H1 (cell line): ENCODE measurements around the gene CTCF.

Experiments used
- ATF2 ChIP-seq: IDR thresholded peaks from 2 replicates; pipeline ENCODE4 v1.6.1; 2012; ENCODE audit warnings: low read length, inconsistent platforms
- BACH1 ChIP-seq: IDR thresholded peaks from 2 replicates; pipeline ENCODE4 v1.6.1; 2012; ENCODE audit warnings: low read length, improper control_type of control experiment
- CEBPB ChIP-seq: IDR thresholded peaks from 2 replicates; pipeline ENCODE4 v1.6.1; 2012; ENCODE audit warnings: low read depth, low read length
- CTCF ChIP-seq, 3 experiments: IDR thresholded peaks; 1 replicate in 2 of 3; 2 replicates in 1 of 3; pipeline versions ENCODE4 v1.5.1 to v1.6.1; 2011; ENCODE audit warnings: low read length in 3 of 3, mild to moderate bottlenecking in 3 of 3, inconsistent platforms in 2 of 3, low read depth in 1 of 3, moderate library complexity in 1 of 3; ENCODE audit not compliant: insufficient read depth in 1 of 3; ENCODE audit errors: control extremely low read depth in 1 of 3
- EGR1 ChIP-seq: IDR thresholded peaks from 2 replicates; pipeline ENCODE4 v1.6.1; 2011; ENCODE audit warnings: low read depth, low read length, borderline replicate concordance
- PHF8 ChIP-seq: fragments of 200-600 bp; sonication (generic); conservative IDR thresholded peaks from 2 replicates; pipeline ENCODE4 v1.7.1; 2012; ENCODE audit warnings: low read depth, mild to moderate bottlenecking, inconsistent platforms, low read length, moderate library complexity
- POLR2A ChIP-seq, 2 experiments: IDR thresholded peaks; 1 replicate in 1 of 2; 2 replicates in 1 of 2; pipeline ENCODE4 v1.6.1; 2011; ENCODE audit warnings: low read depth in 2 of 2, low read length in 2 of 2, mild to moderate bottlenecking in 2 of 2; ENCODE audit errors: control extremely low read depth in 1 of 2
- POLR2AphosphoS5 ChIP-seq: IDR thresholded peaks from 2 replicates; pipeline ENCODE4 v1.6.1; 2011; ENCODE audit warnings: low read depth, low read length
- SP1 ChIP-seq: IDR thresholded peaks from 2 replicates; pipeline ENCODE4 v1.6.1; 2011; ENCODE audit warnings: low read depth, low read length
- TAF1 ChIP-seq: IDR thresholded peaks from 2 replicates; pipeline ENCODE4 v1.6.1; 2011; ENCODE audit warnings: mild to moderate bottlenecking, low read depth, low read length
- TBP ChIP-seq: IDR thresholded peaks from 2 replicates; pipeline ENCODE4 v1.6.1; 2011; ENCODE audit warnings: low read depth, low read length, improper control_type of control experiment
- TCF12 ChIP-seq: IDR thresholded peaks from 2 replicates; pipeline ENCODE4 v1.6.1; 2011; ENCODE audit warnings: low read depth, mild to moderate bottlenecking, low read length

- no peak for TF ChIP-seq SP1
- TF ChIP-seq BACH1 = no peak
- TF ChIP-seq PHF8 = no peak
- no peak for TF ChIP-seq TAF1
- no peak for TF ChIP-seq TCF12
- TF ChIP-seq EGR1 = no peak
- no peak for TF ChIP-seq CEBPB
- TF ChIP-seq CTCF (IDR thresholded peaks at IDR 0.05; ENCODE audit: control extremely low read depth in 1 of 3, insufficient read depth in 1 of 3, low read depth in 1 of 3, low read length in 3 of 3) = no peak
- TF ChIP-seq POLR2A (IDR thresholded peaks at IDR 0.05; ENCODE audit: control extremely low read depth in 1 of 2, low read depth in 2 of 2, low read length in 2 of 2) = no peak
- TF ChIP-seq ATF2 = no peak
- no peak for TF ChIP-seq TBP
- no peak for TF ChIP-seq POLR2AphosphoS5
These were observed 107.3 kb downstream of the CTCF start for GRCh38 chr16:67669499-67670101.
